Aortic smooth muscle cell (primary cell): Measurements from ENCODE around the gene CLBA1. TPM values are rescaled to one million over a fixed set of nuclear protein-coding genes. Genes with fewer than 3 reads are reported as not detected.

Experiments used
- total RNA-seq: library from RNA; depleted of rRNA; stranded (reverse); fragments of >200 nt; gene quantifications from 2 replicates; pipeline ENCODE4 v1.2.3, GENCODE V29; 2014

Gene CLBA1
- total RNA-seq, result 8.8 and 11.1 TPM in 2 replicates

DNA sequence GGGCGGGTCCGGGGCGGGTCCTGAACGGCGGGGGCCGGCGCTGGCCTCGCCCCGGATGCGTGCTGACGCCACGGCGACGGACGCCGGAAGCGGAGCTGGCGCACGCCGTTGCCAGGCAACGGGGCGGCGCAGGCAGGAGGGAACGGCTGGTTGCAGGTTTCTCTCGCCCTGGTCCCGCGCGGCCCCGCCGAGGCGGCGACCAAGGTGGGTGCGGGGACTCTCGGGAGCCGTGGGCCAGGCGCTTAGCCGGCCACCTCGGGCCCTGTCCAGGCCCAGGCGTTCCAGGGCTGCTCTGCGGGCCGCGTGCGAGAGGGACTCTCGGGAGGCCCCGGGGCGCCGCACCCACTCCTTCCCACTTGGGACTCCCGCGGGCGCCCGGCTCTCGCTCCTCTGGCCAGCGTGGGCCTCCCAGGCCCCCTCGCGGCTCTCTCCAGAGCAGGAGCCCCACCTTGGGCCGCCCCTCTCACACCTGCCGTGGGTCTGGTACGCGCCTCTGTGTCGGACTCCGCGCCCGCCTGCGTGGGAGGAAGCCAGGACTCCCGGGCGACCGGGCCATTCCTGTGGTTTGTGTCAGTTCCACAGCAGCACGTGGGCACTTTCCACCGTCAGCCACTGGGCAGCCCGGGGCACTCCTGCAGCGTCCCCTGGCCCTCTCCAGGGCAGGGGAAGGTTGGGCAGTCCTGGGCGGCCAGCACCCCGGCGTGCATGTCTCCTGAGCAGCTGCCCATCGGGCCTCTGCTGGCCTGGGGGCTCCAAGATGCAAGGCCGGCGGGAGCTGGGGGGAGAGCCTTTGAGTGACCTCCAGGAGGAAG is at the start of gene CLBA1:
TSS of gene CLBA1 (plus strand) at position 114 of the 812 bp plus-strand sequence. CDS start at position 758, 644 bp downstream.

DNA sequence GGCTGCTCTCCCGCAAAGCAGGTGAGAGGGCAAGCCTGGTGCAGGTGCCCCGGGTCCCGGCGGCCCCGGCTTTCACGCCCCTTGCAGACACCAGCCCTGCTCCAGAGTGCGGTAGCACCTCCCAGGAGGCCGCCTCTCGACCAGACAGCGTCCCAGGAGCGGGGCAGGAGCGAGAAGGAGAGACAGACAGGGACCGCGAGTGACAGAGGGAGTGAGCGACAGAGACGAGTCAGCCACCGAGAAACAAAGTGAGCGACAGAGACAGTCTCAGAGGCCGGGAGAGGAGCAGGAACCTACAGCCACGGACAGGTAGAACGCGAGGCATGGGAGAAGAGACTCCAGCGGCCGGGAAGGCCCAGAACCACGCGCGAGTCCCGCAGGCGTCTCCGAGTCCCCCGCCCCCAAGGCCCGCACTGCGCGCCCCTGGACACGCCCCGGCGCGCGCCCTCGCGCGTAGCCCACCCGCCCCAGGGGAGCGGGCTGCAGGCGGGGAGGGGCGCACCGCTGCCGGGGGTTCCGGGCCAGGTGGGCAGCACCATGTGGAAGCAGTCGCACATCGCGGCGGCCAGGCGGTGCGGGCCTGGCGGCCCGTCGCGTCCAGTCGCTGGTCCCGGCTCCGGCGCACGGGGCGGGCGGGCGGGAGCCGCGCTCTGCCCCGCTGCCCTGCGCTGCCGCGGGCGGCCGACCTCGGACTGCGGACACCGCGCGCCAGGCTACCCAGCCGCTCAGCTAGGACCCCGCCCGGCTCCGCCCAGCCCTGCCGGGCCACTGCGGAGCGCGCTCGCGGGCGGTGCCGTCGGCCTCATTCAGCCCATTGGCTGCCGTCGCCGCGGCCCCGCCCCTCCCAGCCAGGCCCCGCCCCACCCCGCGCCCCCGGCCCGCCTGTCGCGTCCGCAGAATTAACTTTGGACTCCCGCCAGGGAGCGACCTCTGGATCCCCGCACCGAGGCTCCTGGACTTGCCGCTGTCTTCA is 7.6 kb upstream of the CLBA1 start, which contains the start of gene AHNAK2:
TSS of gene AHNAK2 (minus strand) at position 694 of the 973 bp plus-strand sequence. CDS start at position 557, 137 bp downstream.

DNA sequence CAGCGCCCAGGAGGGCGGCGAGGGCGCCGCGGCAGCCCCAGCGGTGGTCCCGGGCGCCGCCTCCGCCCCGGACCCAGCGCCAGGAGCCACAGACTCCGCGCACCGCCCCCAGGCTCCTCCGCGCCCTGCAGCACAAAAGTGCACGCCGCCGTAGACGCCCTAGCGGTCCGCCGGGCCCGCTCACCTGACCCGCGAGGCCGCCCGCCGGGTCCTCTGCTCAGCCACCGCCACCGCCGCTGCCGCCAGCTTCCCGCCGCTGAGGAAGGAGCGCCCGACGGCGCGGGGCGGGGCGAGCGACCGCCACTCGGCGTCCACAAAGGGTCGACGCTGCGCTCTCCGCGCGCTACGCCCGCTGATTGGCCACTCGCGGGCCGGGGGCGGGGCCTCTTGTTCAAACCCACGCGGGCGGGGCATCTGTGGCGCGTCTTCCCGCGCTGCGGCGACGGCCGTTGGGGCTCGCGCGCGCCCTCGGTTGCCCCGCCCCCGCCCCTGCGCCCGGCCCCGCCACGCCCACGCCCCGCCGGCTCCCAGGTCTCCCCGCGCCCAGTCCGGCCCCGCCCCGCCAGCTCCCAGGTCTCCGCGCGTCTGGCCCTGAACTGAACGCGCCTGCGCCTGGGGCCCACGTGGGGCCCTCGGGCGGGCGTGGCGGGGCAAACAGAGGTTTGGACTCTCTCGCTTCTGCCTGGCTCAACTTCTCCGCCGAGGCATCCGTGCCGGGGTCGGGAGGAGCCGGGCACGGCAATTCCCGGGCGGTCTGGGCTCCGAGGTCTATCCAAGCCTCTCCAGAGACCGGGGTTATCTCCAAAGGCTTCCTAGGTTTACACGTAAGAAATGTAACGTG is 35.4 kb downstream of the CLBA1 start, which contains the start of gene CDCA4:
TSS of gene CDCA4 (minus strand) at position 269 of the 841 bp plus-strand sequence. CDS start 9,154 bp downstream, outside the sequence.

Other genes starting within 250 kb of the CLBA1 start
- gene SIVA1, start 232.6 kb upstream of the CLBA1 start, total RNA-seq, result 74.5 and 101 TPM in 2 replicates
- 214 and 250 TPM in 2 replicates for gene AKT1, start 190.0 kb upstream of the CLBA1 start, total RNA-seq
- gene ZBTB42, start 184.7 kb upstream of the CLBA1 start, total RNA-seq, result 2.9 and 3.6 TPM in 2 replicates
- 12.1 and 14.9 TPM in 2 replicates for gene CEP170B, start 120.5 kb upstream of the CLBA1 start, total RNA-seq
- 0.12 and 0.13 TPM in 2 replicates for gene PLD4, start 60.9 kb upstream of the CLBA1 start, total RNA-seq
- 36.7 and 56.5 TPM in 2 replicates for gene AHNAK2, start 7.4 kb upstream of the CLBA1 start, total RNA-seq
- 15.2 and 24.0 TPM in 2 replicates for gene CDCA4, start 35.3 kb downstream of the CLBA1 start, total RNA-seq
- not detected in 2 replicates for gene GPR132, start 79.6 kb downstream of the CLBA1 start, total RNA-seq
- 1.1 and 2.1 TPM in 2 replicates for gene JAG2, start 183.0 kb downstream of the CLBA1 start, total RNA-seq
- 10.3 and 16.1 TPM in 2 replicates for gene NUDT14, start 195.5 kb downstream of the CLBA1 start, total RNA-seq